D721Med (cell line): Measurements from ENCODE around the gene PAGR1.
A peak's percentile ranks its signal among the peaks of the same experiment; 100 is the strongest.

ENCODE experiments used
- DNase-seq: peaks from one replicate; pipeline ENCODE4 v3.0.0; 2011; ENCODE audit warnings: low spot score; ENCODE audit not compliant: insufficient read length
- FAIRE-seq: peaks from 2 replicates; lab custom pipeline; 2011; peaks lifted over from hg19 to GRCh38; lab: Jason Lieb, UNC
- TF ChIP-seq, protein P1 (sequence below): IDR thresholded peaks from 2 replicates; pipeline ENCODE4 v1.5.1; 2012; ENCODE audit warnings: mild to moderate bottlenecking, control low read depth; ENCODE audit not compliant: insufficient read depth; ENCODE audit errors: missing control alignments

Gene PAGR1

DNA sequence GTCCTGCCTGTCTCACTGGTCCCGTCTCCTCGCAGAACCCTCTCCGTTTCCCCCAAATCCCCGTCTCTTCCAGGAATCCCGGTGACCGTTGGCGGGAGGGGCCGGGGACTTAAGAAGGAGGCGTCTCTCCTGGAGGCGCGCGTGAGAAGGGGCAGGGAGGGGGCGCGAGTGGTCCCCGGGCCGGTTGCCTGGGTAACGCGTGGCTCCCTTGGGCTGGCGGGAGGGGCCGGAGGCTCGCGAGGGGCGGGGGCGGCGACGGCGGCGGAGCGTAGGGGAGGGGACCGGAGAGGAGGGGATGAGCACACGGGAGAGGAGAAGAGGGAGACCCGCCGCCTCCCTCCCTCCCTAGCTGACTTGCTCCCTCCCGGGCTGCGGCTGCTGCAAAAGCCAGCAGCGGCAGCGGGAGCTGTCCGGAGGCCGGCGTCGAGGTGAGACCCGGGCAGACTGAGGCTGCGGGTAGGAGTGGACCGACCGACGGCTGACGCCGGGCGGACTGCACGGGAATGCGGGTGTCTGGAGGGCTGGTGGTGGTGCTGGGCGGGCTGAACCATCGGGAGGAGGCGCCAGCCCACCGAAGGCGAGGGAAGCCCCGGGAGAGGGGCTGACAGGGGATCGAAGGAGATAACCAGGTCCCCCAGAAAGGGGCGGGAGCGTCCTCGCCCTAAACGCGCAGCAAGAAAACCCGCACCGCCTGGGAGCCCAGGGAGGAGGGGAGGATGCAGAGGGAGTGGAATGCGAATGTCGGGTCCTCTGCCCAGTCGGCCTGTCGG is 3.9 kb upstream of the PAGR1 start, which contains the start of gene PRRT2:
Gene PRRT2, plus strand, starts transcription at position 298 of the 770 bp plus-strand sequence. CDS start 862 bp downstream, outside the sequence.
- DNase-seq (peak; percentile 83), FAIRE-seq (no peak)
- TF ChIP-seq, protein P1, sequence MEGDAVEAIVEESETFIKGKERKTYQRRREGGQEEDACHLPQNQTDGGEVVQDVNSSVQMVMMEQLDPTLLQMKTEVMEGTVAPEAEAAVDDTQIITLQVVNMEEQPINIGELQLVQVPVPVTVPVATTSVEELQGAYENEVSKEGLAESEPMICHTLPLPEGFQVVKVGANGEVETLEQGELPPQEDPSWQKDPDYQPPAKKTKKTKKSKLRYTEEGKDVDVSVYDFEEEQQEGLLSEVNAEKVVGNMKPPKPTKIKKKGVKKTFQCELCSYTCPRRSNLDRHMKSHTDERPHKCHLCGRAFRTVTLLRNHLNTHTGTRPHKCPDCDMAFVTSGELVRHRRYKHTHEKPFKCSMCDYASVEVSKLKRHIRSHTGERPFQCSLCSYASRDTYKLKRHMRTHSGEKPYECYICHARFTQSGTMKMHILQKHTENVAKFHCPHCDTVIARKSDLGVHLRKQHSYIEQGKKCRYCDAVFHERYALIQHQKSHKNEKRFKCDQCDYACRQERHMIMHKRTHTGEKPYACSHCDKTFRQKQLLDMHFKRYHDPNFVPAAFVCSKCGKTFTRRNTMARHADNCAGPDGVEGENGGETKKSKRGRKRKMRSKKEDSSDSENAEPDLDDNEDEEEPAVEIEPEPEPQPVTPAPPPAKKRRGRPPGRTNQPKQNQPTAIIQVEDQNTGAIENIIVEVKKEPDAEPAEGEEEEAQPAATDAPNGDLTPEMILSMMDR: no peak

DNA sequence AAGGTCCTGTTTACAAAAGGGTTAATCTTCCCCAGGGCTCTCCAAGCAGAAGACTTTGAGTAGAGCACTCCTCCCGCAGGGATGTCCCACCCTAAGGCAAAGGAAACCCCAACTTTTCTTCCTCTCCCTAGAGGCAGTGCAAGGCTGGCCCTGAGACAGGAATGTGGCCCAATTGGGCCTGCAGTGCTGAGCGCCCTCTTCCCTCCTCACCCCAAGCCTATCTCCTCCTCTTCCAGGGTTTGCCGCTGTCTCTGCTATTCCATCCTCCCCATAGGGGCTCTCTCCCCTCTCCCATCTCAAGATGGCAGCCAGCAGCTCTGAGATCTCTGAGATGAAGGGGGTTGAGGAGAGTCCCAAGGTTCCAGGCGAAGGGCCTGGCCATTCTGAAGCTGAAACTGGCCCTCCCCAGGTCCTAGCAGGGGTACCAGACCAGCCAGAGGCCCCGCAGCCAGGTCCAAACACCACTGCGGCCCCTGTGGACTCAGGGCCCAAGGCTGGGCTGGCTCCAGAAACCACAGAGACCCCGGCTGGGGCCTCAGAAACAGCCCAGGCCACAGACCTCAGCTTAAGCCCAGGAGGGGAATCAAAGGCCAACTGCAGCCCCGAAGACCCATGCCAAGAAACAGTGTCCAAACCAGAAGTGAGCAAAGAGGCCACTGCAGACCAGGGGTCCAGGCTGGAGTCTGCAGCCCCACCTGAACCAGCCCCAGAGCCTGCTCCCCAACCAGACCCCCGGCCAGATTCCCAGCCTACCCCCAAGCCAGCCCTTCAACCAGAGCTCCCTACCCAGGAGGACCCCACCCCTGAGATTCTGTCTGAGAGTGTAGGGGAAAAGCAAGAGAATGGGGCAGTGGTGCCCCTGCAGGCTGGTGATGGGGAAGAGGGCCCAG is 3.0 kb upstream of the PAGR1 start:
- TF ChIP-seq, protein P1: no peak
- FAIRE-seq (no peak), DNase-seq (no peak)

DNA sequence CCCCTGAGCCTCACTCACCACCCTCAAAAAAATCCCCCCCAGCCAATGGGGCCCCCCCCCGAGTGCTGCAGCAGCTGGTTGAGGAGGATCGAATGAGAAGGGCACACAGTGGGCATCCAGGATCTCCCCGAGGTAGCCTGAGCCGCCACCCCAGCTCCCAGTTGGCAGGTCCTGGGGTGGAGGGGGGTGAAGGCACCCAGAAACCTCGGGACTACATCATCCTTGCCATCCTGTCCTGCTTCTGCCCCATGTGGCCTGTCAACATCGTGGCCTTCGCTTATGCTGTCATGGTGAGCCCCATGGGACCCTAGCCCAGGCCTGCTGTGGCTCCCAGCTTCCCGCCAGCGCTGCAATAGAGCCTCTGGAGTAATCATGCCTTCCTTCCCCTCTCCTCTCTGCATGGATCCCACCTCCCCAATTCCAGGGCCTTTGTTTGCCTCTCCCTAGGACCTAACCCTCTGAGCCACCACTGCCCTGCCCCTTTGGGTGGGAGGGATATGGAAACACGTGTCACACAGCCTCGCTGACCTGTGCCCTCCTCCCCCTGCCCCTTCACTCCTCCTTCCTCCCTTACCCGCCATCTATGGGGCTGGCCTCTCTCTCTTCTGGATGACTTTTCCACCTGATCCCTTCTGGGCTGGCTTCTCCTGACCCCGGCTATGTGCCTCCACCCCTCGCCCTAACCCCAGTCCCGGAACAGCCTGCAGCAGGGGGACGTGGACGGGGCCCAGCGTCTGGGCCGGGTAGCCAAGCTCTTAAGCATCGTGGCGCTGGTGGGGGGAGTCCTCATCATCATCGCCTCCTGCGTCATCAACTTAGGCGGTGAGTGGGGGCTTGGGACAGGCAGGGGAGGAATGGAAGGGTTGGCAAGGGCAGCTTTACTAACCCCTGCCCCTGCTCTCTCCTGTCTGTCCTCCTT is 2.0 kb upstream of the PAGR1 start:
- TF ChIP-seq, protein P1: no peak

DNA sequence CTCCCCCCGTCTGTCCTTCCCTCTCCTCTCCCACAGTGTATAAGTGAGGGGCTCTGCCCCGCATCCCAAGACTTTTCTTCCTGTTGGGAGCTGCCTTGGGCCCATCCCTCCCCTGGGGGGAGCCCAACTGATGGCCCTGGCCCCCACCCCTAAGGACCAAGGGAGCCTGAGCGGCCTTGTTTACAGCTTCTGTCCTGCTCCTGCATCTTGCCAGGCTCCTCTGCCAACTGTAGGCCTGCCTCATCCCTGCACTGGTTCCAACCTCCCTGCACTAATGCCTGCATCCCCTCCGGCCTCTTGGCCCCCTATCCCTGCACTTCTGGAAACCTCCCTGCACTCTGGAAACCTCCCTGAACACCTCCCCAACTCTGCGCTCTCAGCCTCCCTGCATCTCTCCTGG is 1.4 kb upstream of the PAGR1 start:
- TF ChIP-seq, protein P1: no peak
- DNase-seq: no peak
- no peak for FAIRE-seq

More for the DNA sequence above, 2.0 kb upstream of the PAGR1 start:
- FAIRE-seq (no peak), DNase-seq (no peak)

DNA sequence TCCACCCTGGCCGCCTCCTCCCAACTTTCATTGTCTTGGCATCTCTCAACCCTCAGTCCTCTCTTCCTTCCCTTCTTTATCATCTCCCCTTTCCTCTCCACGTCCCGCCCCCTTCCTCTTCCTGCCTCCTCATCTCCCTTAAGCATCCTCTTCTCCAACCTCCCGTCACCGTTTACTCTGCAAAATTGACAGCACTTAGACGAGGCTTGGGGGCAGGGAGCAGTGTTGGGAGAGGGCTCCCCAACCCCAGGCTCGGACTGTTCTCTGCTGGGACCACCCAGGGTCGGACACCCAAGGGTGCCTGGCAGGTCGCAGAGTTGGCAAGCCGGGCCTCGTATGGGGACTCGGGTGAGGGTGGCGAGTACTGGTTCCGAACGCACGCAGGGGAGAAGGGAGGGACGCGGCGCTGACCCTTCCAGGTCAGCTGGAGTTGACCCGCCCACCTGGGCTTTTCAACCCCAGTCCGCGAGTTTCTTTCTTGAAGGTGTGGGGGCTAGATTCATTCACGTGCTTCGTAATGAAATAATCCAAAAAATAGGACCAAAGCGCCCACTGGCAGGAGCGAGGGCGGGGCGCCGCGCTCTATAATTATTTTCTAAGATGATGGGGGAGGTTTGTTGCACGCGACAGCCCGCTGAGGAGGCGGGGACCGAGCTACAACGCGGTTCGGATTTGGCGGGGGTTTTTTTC is 775 bp upstream of the PAGR1 start:
- TF ChIP-seq, protein P1: no peak
- no peak for DNase-seq
- no peak for FAIRE-seq
